Endothelial cell (in vitro differentiated cells): ENCODE results near the gene MTG1. TPM values are rescaled to one million over a fixed set of nuclear protein-coding genes. Genes with fewer than 3 reads are reported as not detected.

Experiments used
- DNase-seq: peaks from one replicate; pipeline ENCODE4 v3.0.0; 2021; ENCODE audit warnings: low spot score
- H3K27ac Mint-ChIP-seq: one replicate; pipeline ENCODE4 v1.8.0; 2021; ENCODE audit warnings: mixed read lengths, inconsistent platforms; ENCODE audit not compliant: unreplicated experiment
- H3K27me3 Mint-ChIP-seq: one replicate; pipeline ENCODE4 v1.8.0; 2021; ENCODE audit warnings: mild to moderate bottlenecking, moderate library complexity, mixed read lengths, inconsistent platforms; ENCODE audit not compliant: unreplicated experiment
- H3K36me3 Mint-ChIP-seq: one replicate; pipeline ENCODE4 v1.8.0; 2021; ENCODE audit warnings: mild to moderate bottlenecking, low read depth, mixed read lengths, inconsistent platforms; ENCODE audit not compliant: unreplicated experiment
- H3K4me1 Mint-ChIP-seq: one replicate; pipeline ENCODE4 v1.8.0; 2021; ENCODE audit warnings: mild to moderate bottlenecking, mixed read lengths, inconsistent platforms; ENCODE audit not compliant: unreplicated experiment
- H3K4me3 Mint-ChIP-seq: one replicate; pipeline ENCODE4 v1.8.0; 2021; ENCODE audit warnings: mild to moderate bottlenecking, mixed read lengths, inconsistent platforms; ENCODE audit not compliant: unreplicated experiment
- H3K9me3 Mint-ChIP-seq: one replicate; pipeline ENCODE4 v1.8.0; 2021; ENCODE audit warnings: mixed read lengths, inconsistent platforms; ENCODE audit not compliant: unreplicated experiment
- CTCF ChIP-seq: fragments of 200-600 bp; sonication (generic); IDR thresholded peaks from one replicate; pipeline ENCODE4 v1.5.0; 2021; ENCODE audit warnings: antibody characterized with exemption; ENCODE audit not compliant: unreplicated experiment
- total RNA-seq: library from RNA; stranded (reverse); fragmentation: NEBNext Ultra II Directional; extraction: Animal tissue kit (Norgen Biotek cat#: 25700); gene quantifications from one replicate; pipeline ENCODE4 v1.2.1, GENCODE V29; 2021; ENCODE audit not compliant: unreplicated experiment

Gene MTG1
- total RNA-seq, 1 donor from 2014 or later = 97.3 TPM

GRCh38 chr10:133379152-133379800 is 14.7 kb upstream of the MTG1 start, which contains the start of gene PAOX:
Gene PAOX (plus strand): TSS chr10:133379262. CDS start chr10:133379317, 55 bp downstream.
- peaks cover 23% of the 10 kb centered on the region for H3K27me3 Mint-ChIP-seq
- peak; percentile 53 for DNase-seq
- TF ChIP-seq CTCF = no peak
- no peaks in the 10 kb centered on the region for H3K4me1 Mint-ChIP-seq
- no peaks in the 10 kb centered on the region for H3K36me3 Mint-ChIP-seq
- no peaks in the 10 kb centered on the region for H3K9me3 Mint-ChIP-seq
- H3K27ac Mint-ChIP-seq = no peak within 1 kb of the TSS
- peak within 1 kb of the TSS; percentile 83 for H3K4me3 Mint-ChIP-seq

- Mint-ChIP-seq H3K9me3 (no peaks in the 10 kb centered on the region), H3K36me3 (no peaks in the 10 kb centered on the region), H3K27ac (no peak overlapping the region), H3K4me3 (peak overlapping the region; percentile 14), H3K4me1 (no peaks in the 10 kb centered on the region), H3K27me3 (peaks cover 21% of the 10 kb centered on the region)
- no peak for TF ChIP-seq CTCF
- no peak for DNase-seq
Observed at GRCh38 chr10:133379801-133380666, 13.9 kb upstream of the MTG1 start.

- H3K4me1 Mint-ChIP-seq = no peaks in the 10 kb centered on the region
- no peaks in the 10 kb centered on the region for H3K9me3 Mint-ChIP-seq
- H3K4me3 Mint-ChIP-seq = no peak overlapping the region
- H3K27me3 Mint-ChIP-seq = peaks cover 13% of the 10 kb centered on the region
- H3K27ac Mint-ChIP-seq = no peak overlapping the region
- no peak for TF ChIP-seq CTCF
- H3K36me3 Mint-ChIP-seq = no peaks in the 10 kb centered on the region
- DNase-seq = no peak
Observed at GRCh38 chr10:133381036-133381435, 12.9 kb upstream of the MTG1 start.

GRCh38 chr10:133383551-133383950 is 10.4 kb upstream of the MTG1 start:
- TF ChIP-seq CTCF = no peak
- no peak overlapping the region for H3K27ac Mint-ChIP-seq
- no peak for DNase-seq
- peaks cover 3% of the 10 kb centered on the region for H3K4me1 Mint-ChIP-seq
- peaks cover 3% of the 10 kb centered on the region for H3K36me3 Mint-ChIP-seq
- no peak overlapping the region for H3K4me3 Mint-ChIP-seq
- H3K27me3 Mint-ChIP-seq = peaks cover 7% of the 10 kb centered on the region
- H3K9me3 Mint-ChIP-seq = no peaks in the 10 kb centered on the region

- Mint-ChIP-seq H3K27me3 (peaks cover 7% of the 10 kb centered on the region), H3K36me3 (peaks cover 3% of the 10 kb centered on the region), H3K4me3 (no peak overlapping the region), H3K4me1 (peaks cover 5% of the 10 kb centered on the region), H3K9me3 (no peaks in the 10 kb centered on the region), H3K27ac (no peak overlapping the region)
- no peak for DNase-seq
- TF ChIP-seq CTCF = no peak
Observed at GRCh38 chr10:133384071-133384470, 9.9 kb upstream of the MTG1 start.
